Panc1 (cell line): Measurements from ENCODE around the gene PGPEP1.

Source experiments
- POLR2AphosphoS5 ChIP-seq: IDR thresholded peaks from 2 replicates; pipeline ENCODE4 v1.6.1; 2012; ENCODE audit warnings: mild to moderate bottlenecking, low read depth, low read length, moderate library complexity
- SIN3A ChIP-seq: IDR thresholded peaks from 2 replicates; pipeline ENCODE4 v1.6.1; 2012; ENCODE audit warnings: low read depth, mild to moderate bottlenecking, low read length, moderate library complexity, borderline replicate concordance; ENCODE audit not compliant: insufficient read depth
- TCF7L2 ChIP-seq: IDR thresholded peaks from 2 replicates; pipeline ENCODE4 v1.6.1; 2011; ENCODE audit warnings: mild to moderate bottlenecking, low read depth, low read length, inconsistent platforms
- TF ChIP-seq, protein P1 (sequence below): fragments of 450-650 bp; IDR thresholded peaks from 2 replicates; pipeline ENCODE4 v1.5.1; 2017; ENCODE audit warnings: mild to moderate bottlenecking
- TF ChIP-seq, protein P2 (sequence below), 2 experiments: IDR thresholded peaks; 2 replicates each; pipeline ENCODE4 v1.6.1; 2011 to 2012; ENCODE audit warnings: low read depth in 2 of 2, control low read depth in 1 of 2, low read length in 1 of 2, mild to moderate bottlenecking in 1 of 2, moderate library complexity in 1 of 2; ENCODE audit not compliant: insufficient read depth in 1 of 2

DNA sequence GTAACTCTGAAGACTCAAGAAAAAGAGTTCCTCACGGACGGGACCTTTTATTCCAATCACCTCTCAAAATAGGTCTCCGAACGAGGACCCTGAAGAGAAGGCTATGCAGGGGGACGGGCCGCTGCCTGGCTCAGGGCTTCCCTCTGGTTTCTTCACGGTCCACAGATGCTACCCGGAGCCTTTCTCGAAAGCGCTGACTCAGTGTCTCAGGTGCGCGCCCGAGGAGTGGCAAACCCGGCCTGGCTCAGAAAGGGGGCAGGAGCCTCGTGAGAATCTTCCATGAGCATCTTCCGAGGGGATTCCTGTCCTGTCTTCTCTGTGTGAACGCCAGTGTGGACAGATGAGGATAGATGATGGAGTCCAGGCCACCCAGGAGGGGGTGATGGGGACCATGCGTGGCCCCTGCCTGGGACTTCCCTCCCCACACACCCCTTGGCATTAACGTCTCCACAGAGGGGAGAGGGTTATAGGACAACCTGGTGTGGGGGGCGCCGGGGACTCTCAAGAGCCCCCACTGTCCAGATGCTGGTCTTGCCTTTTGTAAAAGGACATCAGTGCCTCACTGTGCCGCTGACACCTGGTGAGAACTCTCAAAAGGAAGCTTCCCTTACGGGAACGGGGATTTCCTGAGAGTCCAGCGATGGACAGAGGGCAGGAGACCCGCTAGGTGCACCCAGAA lies 34.0 kb upstream of the PGPEP1 start:
- TF ChIP-seq, protein P1, sequence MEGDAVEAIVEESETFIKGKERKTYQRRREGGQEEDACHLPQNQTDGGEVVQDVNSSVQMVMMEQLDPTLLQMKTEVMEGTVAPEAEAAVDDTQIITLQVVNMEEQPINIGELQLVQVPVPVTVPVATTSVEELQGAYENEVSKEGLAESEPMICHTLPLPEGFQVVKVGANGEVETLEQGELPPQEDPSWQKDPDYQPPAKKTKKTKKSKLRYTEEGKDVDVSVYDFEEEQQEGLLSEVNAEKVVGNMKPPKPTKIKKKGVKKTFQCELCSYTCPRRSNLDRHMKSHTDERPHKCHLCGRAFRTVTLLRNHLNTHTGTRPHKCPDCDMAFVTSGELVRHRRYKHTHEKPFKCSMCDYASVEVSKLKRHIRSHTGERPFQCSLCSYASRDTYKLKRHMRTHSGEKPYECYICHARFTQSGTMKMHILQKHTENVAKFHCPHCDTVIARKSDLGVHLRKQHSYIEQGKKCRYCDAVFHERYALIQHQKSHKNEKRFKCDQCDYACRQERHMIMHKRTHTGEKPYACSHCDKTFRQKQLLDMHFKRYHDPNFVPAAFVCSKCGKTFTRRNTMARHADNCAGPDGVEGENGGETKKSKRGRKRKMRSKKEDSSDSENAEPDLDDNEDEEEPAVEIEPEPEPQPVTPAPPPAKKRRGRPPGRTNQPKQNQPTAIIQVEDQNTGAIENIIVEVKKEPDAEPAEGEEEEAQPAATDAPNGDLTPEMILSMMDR = no peak
- no peak for TF ChIP-seq SIN3A
- TF ChIP-seq POLR2AphosphoS5 = no peak
- TF ChIP-seq, protein P2, sequence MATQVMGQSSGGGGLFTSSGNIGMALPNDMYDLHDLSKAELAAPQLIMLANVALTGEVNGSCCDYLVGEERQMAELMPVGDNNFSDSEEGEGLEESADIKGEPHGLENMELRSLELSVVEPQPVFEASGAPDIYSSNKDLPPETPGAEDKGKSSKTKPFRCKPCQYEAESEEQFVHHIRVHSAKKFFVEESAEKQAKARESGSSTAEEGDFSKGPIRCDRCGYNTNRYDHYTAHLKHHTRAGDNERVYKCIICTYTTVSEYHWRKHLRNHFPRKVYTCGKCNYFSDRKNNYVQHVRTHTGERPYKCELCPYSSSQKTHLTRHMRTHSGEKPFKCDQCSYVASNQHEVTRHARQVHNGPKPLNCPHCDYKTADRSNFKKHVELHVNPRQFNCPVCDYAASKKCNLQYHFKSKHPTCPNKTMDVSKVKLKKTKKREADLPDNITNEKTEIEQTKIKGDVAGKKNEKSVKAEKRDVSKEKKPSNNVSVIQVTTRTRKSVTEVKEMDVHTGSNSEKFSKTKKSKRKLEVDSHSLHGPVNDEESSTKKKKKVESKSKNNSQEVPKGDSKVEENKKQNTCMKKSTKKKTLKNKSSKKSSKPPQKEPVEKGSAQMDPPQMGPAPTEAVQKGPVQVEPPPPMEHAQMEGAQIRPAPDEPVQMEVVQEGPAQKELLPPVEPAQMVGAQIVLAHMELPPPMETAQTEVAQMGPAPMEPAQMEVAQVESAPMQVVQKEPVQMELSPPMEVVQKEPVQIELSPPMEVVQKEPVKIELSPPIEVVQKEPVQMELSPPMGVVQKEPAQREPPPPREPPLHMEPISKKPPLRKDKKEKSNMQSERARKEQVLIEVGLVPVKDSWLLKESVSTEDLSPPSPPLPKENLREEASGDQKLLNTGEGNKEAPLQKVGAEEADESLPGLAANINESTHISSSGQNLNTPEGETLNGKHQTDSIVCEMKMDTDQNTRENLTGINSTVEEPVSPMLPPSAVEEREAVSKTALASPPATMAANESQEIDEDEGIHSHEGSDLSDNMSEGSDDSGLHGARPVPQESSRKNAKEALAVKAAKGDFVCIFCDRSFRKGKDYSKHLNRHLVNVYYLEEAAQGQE (IDR thresholded peaks at IDR 0.05; ENCODE audit: insufficient read depth in 1 of 2, low read depth in 2 of 2, low read length in 1 of 2) = no peak
- TF ChIP-seq TCF7L2 = no peak
